ENCODE measurements around the gene EIF3K. TPM values are rescaled to one million over a fixed set of nuclear protein-coding genes. Genes with fewer than 3 reads are reported as not detected.

Gene EIF3K
- total RNA-seq, 4 donors from 2014 or later = 267 to 660 (median 460) TPM

DNA sequence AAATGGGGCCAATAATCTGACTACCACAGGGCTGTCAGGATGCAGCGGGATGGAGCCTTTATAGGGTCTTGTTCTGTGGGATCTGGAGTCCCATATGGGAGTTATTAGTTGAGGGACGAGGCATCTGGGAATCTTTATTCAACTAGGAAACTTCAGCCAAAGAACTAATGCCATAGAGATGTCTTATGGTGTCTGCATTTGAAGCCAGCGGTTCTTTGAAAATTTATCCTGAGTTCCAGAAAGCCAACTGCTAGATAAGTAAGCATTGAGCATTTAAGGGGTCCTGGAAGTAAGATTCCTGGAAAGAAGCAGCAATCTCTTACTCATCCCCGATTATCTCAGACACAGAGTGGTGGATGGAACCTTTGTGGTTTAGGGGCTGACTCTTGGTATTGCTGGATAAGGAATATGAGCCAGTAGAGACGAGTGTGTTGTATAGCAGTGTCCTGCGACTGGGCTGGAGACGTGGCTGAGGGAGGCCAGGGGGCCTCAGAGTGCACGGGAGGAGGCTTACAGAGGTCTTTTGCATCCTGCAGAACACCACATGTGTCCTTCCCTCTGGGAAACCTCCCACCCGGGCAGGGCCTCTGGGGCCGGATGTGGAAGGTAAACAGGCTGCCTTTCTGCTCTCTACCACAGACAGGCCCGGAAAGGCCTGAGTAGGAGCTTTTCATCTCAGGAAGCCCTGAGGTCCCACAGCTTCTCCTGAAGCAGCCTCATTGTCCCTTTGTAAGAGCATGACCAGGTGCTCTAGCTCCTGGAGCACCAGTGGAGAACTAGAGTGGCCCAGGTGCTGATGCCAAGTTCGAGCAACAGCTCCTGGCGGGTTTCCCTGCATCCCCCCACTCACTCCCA is 57.3 kb downstream of the EIF3K start:
- TF ChIP-seq POLR2A (IDR thresholded peaks at IDR 0.05) = no peak
- TF ChIP-seq, protein P1, sequence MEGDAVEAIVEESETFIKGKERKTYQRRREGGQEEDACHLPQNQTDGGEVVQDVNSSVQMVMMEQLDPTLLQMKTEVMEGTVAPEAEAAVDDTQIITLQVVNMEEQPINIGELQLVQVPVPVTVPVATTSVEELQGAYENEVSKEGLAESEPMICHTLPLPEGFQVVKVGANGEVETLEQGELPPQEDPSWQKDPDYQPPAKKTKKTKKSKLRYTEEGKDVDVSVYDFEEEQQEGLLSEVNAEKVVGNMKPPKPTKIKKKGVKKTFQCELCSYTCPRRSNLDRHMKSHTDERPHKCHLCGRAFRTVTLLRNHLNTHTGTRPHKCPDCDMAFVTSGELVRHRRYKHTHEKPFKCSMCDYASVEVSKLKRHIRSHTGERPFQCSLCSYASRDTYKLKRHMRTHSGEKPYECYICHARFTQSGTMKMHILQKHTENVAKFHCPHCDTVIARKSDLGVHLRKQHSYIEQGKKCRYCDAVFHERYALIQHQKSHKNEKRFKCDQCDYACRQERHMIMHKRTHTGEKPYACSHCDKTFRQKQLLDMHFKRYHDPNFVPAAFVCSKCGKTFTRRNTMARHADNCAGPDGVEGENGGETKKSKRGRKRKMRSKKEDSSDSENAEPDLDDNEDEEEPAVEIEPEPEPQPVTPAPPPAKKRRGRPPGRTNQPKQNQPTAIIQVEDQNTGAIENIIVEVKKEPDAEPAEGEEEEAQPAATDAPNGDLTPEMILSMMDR (IDR thresholded peaks at IDR 0.05) = no peak
- TF ChIP-seq EP300 (IDR thresholded peaks at IDR 0.05; ENCODE audit: low read depth) = no peak
- TF ChIP-seq POLR2AphosphoS5 (IDR thresholded peaks at IDR 0.05) = no peak
- DNase-seq = no peak
- Histone ChIP-seq H3K4me1 (peaks cover 58 to 81% (median 78%) of the 10 kb centered on the region in 4 donors), H3K9me3 (no peaks in the 10 kb centered on the region), H3K27me3 (no peaks in the 10 kb centered on the region), H3K27ac (peak overlapping the region; percentile 87 to 94 (median 92)), H3K36me3 (no peaks in the 10 kb centered on the region), H3K4me3 (no peak overlapping the region)
- intact Hi-C loops (cut with DNase I; ENCODE audit: low total_unique reads) (no loop called here), in situ Hi-C loops (cut with MboI; ENCODE audit: low pct_ligation_motif_present in 1 of 4, low pct_unique_long_range_greater_than_20kb in 1 of 4, low sequenced_read_pairs in 3 of 4) (no loop called here)
- WGBS, 2 donors (ENCODE audit: low coverage in 1 of 2) = 59 to 100% methylated on average over 1 to 13 of the region's 13 CpGs

DNA sequence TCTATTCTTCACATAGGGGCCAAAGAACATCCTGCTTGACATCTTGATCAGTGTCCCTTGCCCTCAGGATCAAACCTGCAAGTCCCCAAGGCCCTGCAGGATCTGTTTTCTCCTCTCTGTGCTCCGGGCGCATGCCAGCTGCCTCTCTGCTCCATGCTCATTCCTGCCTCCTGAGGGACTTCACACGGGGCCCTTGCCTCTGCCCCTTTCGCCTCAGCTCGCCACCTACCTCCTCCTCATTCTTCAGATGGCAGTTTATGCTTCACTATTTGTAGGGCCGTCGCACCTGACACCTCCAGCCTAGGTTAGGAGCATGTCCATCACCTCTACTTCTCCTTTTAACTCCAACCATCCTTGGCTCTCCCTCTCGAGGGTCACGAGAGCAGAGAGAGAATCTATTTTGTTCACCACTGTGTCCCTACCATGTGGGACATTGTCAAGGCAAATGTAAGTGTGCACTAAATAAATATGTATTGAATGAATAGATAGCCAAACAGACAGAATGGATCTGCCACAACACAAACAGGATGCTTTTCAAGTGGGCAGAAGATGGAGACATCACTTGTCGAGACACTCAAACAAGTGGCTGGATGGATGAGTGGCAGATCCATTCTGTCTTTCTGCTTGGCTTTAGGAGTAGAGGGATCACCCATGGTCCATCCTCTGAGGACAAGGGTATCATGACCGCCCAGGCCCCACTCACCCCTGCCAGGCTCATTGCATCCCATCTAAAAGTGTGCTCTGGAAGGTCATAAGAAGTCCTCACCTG is 58.1 kb downstream of the EIF3K start:
- H3K36me3 ChIP-seq = no peaks in the 10 kb centered on the region
- peaks cover 51 to 81% (median 77%) of the 10 kb centered on the region in 4 donors for H3K4me1 ChIP-seq
- intact Hi-C loops (cut with DNase I; ENCODE audit: low total_unique reads) (no loop called here), in situ Hi-C loops (cut with MboI; ENCODE audit: low pct_ligation_motif_present in 1 of 4, low pct_unique_long_range_greater_than_20kb in 1 of 4, low sequenced_read_pairs in 3 of 4) (no loop called here)
- no peaks in the 10 kb centered on the region for H3K27me3 ChIP-seq
- H3K4me3 ChIP-seq = no peak overlapping the region
- 79 to 82% methylated on average over 5 to 11 of the region's 11 CpGs for WGBS, 2 donors (ENCODE audit: low coverage in 1 of 2)
- DNase-seq = no peak
- H3K27ac ChIP-seq = peak overlapping the region; percentile 87 to 94 (median 92)
- TF ChIP-seq EP300 (IDR thresholded peaks at IDR 0.05; ENCODE audit: low read depth) (no peak), POLR2A (IDR thresholded peaks at IDR 0.05) (no peak), POLR2AphosphoS5 (IDR thresholded peaks at IDR 0.05) (no peak)
- TF ChIP-seq, protein P1 (IDR thresholded peaks at IDR 0.05) = no peak
- H3K9me3 ChIP-seq = no peaks in the 10 kb centered on the region

DNA sequence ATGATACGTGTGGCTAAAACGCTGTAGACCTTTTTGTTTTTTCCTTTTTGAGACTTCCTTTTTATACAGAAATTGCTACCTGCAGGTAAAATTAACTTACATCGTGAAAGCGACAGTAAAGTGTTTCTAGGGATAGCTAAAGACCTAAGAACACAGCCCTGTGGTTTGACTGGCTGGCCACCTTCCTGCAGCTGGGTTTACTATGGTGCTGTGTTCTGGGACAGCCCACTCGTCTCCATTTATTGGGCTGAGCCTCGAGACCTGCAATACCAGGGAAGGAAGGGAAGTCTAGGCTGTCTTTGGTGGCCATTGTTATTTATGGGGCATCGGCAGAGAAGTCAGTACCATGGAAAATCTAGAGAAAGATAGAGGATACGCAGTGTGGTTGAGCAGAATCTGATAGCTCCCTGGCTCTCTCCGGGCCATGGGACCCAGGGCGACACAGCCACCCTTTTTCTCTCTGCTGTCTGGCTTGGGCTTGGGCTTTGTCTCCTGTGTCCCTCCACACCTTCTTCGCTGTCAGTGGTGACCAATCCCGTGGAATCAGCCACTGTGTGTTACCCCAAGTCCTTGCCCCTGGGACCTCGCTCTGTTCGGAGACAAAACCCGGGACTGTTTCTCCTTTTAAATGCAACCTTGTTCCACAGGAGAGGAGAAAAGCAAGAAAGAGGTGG is 59.4 kb downstream of the EIF3K start:
- 73 to 82% methylated on average over 3 to 15 of the region's 15 CpGs for WGBS, 2 donors (ENCODE audit: low coverage in 1 of 2)
- Histone ChIP-seq H3K36me3 (no peaks in the 10 kb centered on the region), H3K4me3 (no peak overlapping the region), H3K4me1 (peaks cover 62 to 93% (median 90%) of the 10 kb centered on the region in 4 donors), H3K9me3 (no peaks in the 10 kb centered on the region), H3K27ac (peak overlapping the region; percentile 87 to 94 (median 92)), H3K27me3 (no peaks in the 10 kb centered on the region)
- intact Hi-C loops (cut with DNase I; ENCODE audit: low total_unique reads) = no loop called here
- TF ChIP-seq, protein P1 (IDR thresholded peaks at IDR 0.05) = no peak
- TF ChIP-seq POLR2A (IDR thresholded peaks at IDR 0.05) (no peak), POLR2AphosphoS5 (IDR thresholded peaks at IDR 0.05) (no peak), EP300 (IDR thresholded peaks at IDR 0.05; ENCODE audit: low read depth) (no peak)
- in situ Hi-C loops (cut with MboI; ENCODE audit: low pct_ligation_motif_present in 1 of 4, low pct_unique_long_range_greater_than_20kb in 1 of 4, low sequenced_read_pairs in 3 of 4) = no loop called here
- DNase-seq = no peak

Measured in transverse colon (tissue), 4 donors.